GM18511 (cell line): ENCODE results near the gene BBX.

Experiments used
- ATAC-seq: cut with Tn5 transposase; IDR thresholded peaks from one replicate; pipeline ENCODE4 v1.9.1; 2021; ENCODE audit warnings: mild to moderate bottlenecking, moderate library complexity; ENCODE audit not compliant: unreplicated experiment

The BBX gene

DNA sequence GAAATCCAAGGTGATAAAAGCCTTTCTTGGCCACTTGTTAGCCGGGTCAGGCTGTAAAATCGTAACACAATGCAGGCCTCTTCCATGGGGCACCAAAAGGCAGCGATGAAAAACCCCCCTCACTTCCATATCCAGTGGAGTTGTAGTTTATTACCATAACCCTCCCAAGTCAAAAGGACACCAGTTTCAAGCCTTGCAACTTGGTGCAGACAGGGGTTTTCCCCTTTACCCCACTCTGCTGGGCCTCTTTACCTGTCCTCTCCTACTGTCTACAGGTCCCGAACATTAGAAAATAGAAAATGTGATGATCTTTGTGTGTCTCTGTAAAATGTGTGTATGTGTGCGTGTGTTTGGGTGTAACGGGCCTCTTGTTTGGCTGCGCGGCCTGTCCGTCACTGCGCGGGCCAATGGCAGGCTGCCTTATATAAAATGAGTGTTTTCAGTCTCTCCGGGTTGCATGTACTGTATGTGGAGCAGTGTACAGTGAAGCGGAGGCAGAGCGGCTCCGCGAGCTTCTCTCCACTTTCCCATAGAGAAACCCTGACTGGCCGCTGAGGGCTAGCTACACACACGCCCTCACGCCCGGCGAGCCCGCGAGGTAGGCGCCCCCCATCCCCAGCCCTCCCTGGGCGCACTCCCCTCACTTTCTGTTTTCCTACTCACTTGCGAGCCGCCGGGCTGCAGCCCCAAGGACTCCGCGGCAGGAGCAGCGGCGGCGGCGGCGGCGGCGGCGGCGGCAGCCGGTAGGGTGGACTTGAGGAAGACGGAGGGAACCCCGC, at the start of gene BBX:
TSS of gene BBX (plus strand) at position 453 of the 779 bp plus-strand sequence. CDS start 187,499 bp downstream, outside the sequence.
- peak; percentile 90 for ATAC-seq

DNA sequence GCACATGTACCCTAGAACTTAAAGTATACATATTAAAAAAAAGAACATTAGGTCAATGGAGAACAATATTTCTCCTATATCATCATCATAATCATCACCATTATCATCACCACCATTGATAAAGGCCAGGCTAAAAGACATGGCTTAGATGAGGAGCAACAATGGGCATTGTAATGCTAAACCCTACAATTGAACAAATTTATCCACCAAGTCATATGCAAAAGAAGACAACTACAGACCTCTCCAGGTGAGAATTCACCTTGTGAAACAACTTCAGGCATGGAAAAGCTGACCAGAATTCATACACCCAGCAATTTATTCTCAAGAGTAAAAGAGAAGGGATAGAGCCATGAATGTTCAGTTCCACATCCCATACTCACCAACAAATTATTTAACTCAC, 46.3 kb upstream of the BBX start:
- ATAC-seq: no peak

- ATAC-seq: no peak
These were observed 35.3 kb upstream of the BBX start for GRCh38 chr3:107487490-107487889.

- ATAC-seq: no peak
These were observed 33.8 kb upstream of the BBX start for GRCh38 chr3:107488942-107489341.

DNA sequence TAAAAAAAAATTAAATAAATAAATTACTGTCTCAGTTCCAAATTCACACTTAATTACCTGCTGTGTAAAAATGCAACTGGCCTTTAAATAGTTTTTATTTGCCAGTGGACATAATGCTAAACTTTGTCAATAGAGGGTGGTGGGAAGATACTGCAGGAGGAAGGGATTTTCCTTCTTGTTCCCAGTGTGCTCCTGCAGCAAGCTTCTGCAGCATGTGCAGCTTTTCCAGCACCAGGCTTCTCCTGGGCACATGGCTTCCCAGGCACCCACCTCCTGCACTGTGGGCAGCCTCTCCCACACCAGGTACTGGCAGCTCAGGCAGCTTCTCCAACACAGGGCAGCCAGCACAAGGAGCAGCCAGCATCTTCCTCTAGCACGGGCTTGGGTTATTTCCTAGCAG, 29.6 kb upstream of the BBX start:
- no peak for ATAC-seq

- ATAC-seq: no peak
These were observed 25.9 kb upstream of the BBX start for GRCh38 chr3:107496855-107497254.

- no peak for ATAC-seq
These were observed 24.1 kb upstream of the BBX start for GRCh38 chr3:107498646-107499045.

GRCh38 chr3:107506458-107506857, 16.3 kb upstream of the BBX start:
- ATAC-seq: no peak

DNA sequence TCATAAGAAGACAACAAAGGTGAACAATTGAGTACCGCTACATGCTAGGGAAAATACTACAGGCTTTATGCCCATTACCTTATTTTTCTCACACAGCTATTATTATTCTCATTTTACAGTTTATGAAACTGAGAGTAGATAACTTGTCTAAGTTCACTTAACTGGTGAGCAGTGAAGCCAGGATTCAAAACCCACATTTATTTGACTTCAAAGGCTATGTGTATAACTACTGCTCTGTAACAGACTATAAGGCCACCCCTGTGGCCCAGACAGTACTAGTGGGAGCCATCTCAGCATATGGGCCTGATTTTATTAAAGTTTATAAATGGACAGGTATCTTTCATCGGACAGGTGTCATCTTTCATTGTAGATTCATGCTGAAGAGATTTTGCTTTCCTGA, 14.4 kb upstream of the BBX start:
- ATAC-seq: no peak

- no peak for ATAC-seq
These were observed 10.7 kb upstream of the BBX start for GRCh38 chr3:107512108-107512507.

DNA sequence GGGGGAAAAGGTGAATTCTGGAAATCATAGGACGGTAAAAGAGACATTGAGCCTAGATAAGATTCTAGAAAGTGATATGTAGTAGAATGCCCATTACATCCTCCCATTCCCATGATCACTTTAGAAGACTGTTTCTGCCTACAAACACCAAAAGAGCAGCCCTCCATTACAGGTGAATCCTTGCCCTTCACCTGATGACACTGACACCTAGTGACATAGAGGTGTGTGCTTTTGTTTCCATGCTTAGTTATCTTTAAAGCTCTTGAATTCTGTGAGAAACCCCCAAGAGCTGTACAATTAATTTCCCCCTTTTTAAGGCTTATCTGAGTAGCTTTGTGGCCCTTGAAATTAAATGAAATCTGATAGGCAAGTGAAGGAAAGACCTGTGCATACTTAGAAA, 8.3 kb upstream of the BBX start:
- no peak for ATAC-seq

GRCh38 chr3:107516475-107516874, 6.3 kb upstream of the BBX start:
- no peak for ATAC-seq

- ATAC-seq: no peak
These were observed 2.2 kb upstream of the BBX start for GRCh38 chr3:107520535-107520934.

- no peak for ATAC-seq
These were observed 1.2 kb upstream of the BBX start for GRCh38 chr3:107521469-107522059.

DNA sequence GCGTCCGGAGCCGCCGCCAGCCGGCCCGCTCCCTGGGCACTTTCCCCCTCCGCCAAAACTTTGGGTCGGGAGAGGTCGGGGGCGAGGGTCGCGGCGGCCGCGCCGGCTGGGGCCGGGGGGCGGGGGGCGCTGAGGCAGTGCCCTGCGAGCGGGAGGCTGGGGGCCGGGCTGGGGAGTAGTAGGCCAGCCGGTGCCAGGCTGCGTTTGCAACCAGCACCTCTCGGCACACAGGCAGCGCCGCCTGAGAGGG, 452 bp downstream of the BBX start:
- peak; percentile 35 for ATAC-seq

GRCh38 chr3:107523539-107524325, 970 bp downstream of the BBX start:
- peak; percentile 30 for ATAC-seq

GRCh38 chr3:107524326-107524840, 1.6 kb downstream of the BBX start:
- no peak for ATAC-seq

GRCh38 chr3:107524841-107525643, 2.3 kb downstream of the BBX start:
- ATAC-seq: peak; percentile 7

- ATAC-seq: no peak
These were observed 3.0 kb downstream of the BBX start for GRCh38 chr3:107525644-107526305.

- no peak for ATAC-seq
These were observed 9.2 kb downstream of the BBX start for GRCh38 chr3:107531917-107532469.
